CD4-positive, alpha-beta T cell treated with Interleukin-1 beta for 1 hour (primary cell): ENCODE data around the gene DTD1.

Experiments used
- DNase-seq, 2 donors: peaks; one replicate each; pipeline ENCODE4 v3.0.0-alpha.2; 2020 to 2022

DTD1 gene

DNA sequence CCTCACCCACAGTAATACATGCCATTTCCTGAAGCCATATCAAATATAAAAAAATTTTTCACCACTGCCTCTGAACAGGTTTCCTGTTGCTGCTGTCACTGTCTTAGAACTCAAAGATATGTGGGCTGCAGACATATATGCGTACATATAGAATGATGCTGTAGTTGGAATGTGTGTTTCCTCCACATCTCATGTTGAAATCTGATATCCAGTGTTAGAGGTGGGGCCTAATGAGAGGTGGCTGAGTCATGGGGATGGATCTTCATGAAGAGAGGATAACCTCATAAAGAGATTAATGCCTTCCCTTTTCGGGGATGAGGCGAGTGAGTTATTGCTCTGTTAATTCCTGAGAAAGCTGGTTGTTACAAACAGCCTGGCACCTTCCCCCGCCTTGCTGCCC lies 218.0 kb downstream of the DTD1 start:
- DNase-seq: no peak

- DNase-seq: no peak
These were observed 220.9 kb downstream of the DTD1 start for GRCh38 chr20:18808712-18809111.

DNA sequence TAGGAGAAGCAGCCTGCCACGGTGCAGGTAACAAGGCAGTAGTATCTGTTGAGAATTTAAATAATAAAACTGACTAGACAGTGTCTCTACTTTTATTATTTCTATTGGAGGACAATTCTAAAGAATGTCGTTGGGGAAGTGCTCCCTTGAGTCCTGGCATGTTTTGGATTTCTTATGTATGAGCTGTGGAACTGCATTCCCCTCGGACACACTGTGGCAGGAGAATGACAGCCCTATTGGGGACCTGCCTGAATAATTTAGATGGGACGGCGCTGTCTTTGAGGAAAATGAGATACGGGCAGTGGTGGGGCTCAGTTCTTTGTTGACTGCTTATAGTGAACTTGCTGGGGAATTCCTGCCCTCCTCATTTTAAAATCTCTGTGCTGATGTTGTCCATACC lies 223.3 kb downstream of the DTD1 start:
- DNase-seq: no peak

GRCh38 chr20:18811904-18812303 lies 224.1 kb downstream of the DTD1 start:
- no peak for DNase-seq

GRCh38 chr20:18813483-18813882 lies 225.6 kb downstream of the DTD1 start, which contains the start of gene SCP2D1:
SCP2D1 (plus strand) TSS chr20:18813783; CDS start chr20:18813816, 33 bp downstream.
- no peak for DNase-seq

DNA sequence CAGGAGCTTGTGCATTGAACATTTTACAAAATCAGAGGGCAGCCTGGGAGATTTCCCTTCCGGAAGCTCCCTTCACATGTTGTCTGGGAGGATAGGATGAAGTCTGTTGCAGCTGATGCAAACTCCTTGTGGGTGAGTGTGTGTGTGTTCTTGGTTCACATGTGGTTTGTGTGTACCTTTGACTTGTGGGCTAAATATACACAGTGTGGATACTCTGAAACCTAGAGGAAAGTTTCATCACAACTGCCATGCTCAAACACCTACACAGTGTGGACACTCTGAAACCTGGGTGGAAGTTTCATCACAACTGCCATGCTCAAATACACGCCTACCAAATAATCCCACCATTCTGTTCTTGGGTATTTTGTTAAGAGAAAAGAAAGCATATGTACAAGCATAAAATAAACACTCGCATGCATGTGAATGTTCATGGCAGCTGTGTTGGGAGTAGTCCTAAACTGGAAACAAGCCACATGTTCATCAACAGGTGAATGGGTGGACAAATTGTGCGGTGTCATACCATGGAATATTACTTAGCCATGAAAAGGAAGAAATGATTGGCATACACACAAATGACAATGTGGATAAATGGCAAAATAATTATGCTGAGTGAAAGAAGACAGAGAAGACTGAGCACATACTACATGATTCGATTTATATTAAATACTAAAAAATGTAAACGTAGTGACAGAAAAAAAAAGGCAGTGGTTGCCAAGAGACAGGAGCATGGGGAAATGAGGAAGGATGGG lies 227.5 kb downstream of the DTD1 start:
- DNase-seq: no peak
